IPS-18c (cell line): ENCODE measurements around the gene FAN1.

Experiments
- H3K4me3 ChIP-seq: 2 replicates; pipeline ENCODE4 v1.7.0; 2013; ENCODE audit warnings: low read depth, mild to moderate bottlenecking, low read length, moderate library complexity; ENCODE audit not compliant: insufficient read depth
- H3K9me3 ChIP-seq: one replicate; pipeline ENCODE4 v1.6.1; 2013; ENCODE audit warnings: mild to moderate bottlenecking, low read length, moderate library complexity; ENCODE audit not compliant: control insufficient read depth, insufficient read depth

The FAN1 gene

DNA sequence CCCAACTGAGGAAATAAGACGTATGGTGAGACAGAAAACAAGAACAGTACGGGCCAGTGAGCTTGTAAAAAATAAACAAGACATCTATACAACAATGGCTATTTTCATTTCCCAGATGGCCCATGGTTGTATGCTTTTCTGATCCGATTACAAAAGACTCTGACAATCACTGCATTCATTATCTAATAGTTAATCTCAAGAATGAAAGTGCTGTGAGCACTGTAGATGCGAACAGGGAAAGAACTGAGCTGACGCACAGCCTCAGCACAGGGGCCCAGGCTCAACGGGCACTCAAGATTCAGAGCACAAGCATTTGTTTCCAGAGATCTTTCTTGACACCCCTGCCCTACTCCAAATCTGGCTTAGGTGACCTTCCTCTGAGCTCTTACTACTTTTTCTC lies 80.8 kb downstream of the FAN1 start:
- no peak overlapping the region for H3K4me3 ChIP-seq
- H3K9me3 ChIP-seq: no peaks in the 10 kb centered on the region

DNA sequence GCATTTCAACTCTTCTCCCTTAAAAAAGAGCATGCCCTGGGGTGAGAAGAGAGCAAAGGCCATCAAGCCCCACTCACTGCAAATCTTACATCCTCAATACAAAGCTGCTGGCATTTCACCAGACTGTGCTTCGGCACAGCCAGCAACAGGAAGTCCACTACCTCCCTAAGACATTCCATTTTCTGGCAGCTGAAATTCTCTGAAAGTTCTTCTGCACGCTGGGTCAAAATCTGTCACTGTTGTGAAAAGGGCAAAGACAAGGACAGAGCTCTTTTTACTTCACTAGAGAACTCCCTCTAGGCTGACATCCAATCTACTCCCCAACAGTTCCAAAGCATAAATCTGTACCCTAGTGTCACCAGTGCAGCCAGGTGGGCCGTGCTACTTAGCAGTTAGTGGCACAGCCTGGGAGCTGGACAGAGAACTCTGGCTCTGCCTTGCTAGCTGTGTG lies 81.4 kb downstream of the FAN1 start:
- no peak overlapping the region for H3K4me3 ChIP-seq

DNA sequence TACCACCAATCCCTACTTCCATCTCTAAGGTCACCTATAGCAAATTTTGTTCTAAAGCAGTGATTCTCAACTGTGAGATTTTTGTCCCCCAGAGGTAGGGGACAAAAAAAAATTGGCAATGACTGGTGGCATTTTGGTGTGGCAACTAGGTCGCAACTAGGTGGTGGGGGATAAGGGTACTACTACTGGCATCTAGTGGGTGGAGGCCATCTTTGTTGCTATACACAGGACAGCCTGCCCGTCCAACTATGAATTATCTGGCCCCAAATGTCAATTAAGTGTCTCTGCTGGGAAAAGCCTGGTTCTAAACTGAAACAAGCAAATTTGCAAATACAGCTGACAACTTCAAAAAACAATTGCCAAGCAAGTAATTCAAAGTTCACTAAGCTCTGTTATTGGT lies 86.3 kb downstream of the FAN1 start:
- Histone ChIP-seq H3K4me3 (no peak overlapping the region), H3K9me3 (peaks cover 3% of the 10 kb centered on the region)

More for the DNA sequence above, 81.4 kb downstream of the FAN1 start:
- H3K9me3 ChIP-seq: no peaks in the 10 kb centered on the region

DNA sequence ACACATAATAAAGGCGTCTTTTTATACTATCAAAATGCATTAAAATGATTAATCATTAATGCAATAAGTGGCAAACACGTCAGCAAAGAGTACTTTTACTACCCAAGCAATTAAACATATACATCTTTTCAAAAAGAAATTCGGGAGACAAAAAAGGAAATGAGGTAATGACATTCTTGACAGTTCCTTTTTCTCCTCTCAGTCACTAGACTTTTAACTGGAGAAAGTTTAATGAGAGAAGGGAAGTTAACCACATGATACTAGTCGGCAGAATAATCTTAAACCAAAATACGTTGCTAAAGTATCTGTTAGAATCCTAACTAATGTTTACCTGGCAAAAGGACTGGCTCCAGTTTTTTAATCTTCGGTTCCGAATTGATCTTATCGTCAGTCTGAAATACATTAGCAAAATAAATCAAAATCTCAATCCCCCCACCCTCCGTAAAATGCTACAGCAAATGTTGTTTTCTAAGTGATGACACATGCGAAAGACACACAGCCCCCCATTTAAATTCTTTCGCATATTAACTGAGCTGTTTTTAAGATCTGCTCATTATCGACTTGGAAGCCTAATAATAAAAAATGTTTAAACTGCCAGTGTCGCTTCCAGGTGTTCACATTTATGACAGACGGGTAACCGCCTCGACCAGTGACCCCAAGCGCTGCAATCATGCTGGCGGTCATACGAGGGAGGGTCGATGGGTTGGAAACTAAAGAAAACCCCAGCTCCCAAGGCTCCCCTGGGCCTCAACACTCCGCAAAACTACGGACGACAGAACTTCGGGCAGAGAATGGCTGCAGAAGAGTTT lies 86.9 kb downstream of the FAN1 start:
- Histone ChIP-seq H3K9me3 (peaks cover 3% of the 10 kb centered on the region), H3K4me3 (peak overlapping the region; percentile 82)

DNA sequence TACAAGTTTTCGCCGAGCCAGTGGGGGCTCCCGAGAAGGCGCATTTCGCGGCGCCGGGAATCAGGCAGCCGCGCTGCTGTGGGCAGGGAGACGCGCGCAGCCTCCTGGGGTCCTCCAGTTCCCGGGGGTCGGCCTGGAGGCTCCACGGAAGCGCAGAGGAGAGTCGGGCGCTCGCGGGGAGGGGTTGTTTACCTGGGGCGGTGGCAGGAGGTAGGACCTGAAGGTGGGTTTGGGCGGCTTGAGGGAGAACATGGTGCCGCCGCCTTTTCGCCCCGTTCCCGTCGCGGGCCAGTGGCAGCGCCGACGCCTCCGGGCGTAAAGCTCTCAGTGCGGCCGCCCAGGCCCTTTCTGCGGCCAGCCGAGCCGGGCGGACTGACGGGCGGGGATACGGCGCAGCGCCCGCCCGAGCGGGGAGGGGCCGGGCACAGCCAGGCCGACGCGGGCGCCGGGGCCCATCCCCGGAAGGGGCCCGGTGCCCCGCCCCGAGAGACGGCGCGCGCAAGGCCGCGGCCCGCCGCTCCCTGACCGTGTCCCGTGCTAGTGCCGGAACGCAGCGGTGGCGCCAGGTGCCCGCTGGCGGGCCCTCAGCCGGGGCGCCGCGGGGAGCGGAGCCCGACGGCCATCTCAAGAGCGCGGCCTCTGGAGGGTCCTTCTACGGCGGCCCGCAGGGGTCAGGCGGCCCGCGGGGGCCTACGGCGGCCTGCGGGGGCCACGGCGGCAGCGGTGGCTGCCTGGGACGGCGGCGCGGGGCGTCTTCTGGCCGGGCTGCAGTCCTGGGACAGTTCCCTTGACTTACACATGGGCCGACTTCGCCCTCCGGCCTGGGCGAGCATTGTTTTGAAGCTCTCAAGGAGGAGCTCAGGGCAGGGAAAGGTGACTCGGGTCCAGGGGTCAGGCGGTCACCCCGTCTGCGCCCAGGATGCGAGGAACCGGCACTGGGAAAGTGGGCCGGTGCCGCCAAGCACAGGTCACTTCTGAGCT lies 87.8 kb downstream of the FAN1 start, which contains the start of gene MTMR10:
Gene MTMR10, minus strand, starts transcription at position 374 of the 981 bp plus-strand sequence. Its CDS starts 122 bp downstream, at position 252.
- Histone ChIP-seq H3K4me3 (peak within 1 kb of the TSS; percentile 82), H3K9me3 (peaks cover 3% of the 10 kb centered on the region)

DNA sequence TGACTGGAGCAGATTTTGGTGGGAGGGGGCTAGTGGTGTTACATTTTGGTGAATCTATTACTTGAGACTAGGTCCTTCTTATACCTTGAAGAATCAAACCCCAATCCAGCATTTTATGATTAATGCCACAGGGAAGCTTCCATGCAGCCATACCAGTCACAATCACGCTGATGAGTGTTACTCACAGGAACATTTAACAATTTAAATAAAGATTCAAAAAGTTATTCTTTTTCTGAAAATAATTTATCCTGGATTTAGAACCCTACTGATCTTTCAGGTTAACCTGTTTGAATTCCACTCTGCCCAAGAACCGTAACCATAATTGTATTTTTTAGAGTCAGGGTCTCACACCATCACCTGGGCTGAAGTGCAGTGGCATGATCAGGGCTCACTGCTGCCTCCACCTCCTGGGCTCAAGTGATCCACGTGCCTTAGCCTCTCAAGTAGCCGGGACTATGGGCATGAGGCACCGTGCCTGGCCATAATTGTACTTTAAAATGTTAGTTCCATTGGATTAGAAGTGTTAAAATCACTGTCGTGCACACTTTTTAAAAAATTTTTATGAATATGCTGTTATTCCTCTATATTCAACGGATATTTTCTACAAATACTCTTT lies 88.6 kb downstream of the FAN1 start:
- H3K4me3 ChIP-seq: peak overlapping the region; percentile 82
- peaks cover 3% of the 10 kb centered on the region for H3K9me3 ChIP-seq
